ENCODE data around the gene TMEM240. TPM values are rescaled to one million over a fixed set of nuclear protein-coding genes. Genes with fewer than 3 reads are reported as not detected.

TMEM240 gene
- total and polyA plus RNA-seq, 2 experiments from 2014 or later: 1.8 to 5.1 TPM

DNA sequence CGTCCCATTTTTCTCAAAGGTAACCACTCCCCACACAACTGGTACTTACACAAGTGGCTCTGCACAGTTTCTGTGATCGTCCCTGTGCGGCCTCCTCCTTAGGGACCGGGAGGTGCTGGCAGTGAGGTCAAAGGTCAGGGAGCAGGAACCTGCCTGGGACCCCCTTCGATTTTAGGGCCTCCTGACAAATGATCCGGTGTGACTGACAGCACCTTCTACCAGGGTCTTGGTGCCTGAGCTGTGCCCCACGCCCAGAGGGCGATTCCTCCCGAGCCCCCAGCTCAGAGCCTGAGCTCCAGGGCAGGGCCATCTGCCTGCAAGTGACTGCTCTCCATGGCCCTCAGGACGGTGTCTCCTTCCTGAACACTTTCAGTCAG, 11.8 kb upstream of the TMEM240 start (continued):
- no peak for TF ChIP-seq STAT1 (IDR thresholded peaks at IDR 0.05; ENCODE audit: unreplicated experiment)

DNA sequence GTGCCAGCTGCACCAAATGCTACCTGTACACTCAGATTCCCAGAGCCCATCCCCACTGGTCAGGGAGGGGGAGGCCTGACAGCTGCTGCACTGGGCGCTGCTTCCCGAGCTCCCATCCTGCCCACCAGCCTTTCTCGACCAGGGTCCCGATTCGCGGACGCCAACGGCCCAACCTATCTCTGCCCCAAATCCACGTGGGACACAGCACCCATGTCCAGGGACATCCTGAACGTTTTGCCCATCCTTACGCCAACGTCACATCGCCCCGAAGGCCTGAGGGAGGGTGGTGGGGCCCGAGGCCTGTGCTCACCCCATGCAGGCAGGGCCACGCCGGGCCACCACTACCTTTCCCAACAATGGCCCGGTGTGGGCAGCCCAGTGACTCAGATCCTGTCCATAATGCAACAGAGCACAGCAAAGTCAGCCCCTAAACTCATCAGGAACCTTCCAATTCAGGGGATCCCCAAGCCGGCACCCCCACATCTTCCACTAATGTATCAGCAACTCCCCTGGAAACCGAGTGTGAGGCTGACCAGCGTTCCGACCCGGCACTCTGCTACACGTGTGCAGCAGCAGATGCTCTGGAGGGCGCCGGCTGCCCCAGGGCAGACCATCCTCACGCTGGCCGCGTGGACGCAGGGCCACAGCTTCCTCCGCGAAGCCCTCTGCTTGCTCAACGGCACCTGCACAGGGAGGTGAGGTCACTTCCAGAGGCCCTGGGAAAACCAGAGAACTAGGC, 11.3 kb upstream of the TMEM240 start:
- Mint-ChIP-seq H3K4me1 (no peaks in the 10 kb centered on the region), H3K27ac (peak overlapping the region; percentile 75), H3K4me3 (no peak overlapping the region), H3K9me3 (no peaks in the 10 kb centered on the region; the same call in 2 of the 3 replicates), H3K27me3 (ENCODE audit: insufficient read depth, low read depth, poor library complexity) (peaks cover 6% of the 10 kb centered on the region), H3K36me3 (ENCODE audit: low read depth) (peaks cover 8% of the 10 kb centered on the region; the same call in 1 of the 3 replicates)
- DNase-seq (ENCODE audit: low spot score) (no peak), ATAC-seq (no peak; the same call in 2 of the 3 replicates)
- Histone ChIP-seq H3K79me2 (replicated peaks; ENCODE audit: insufficient read depth) (peaks cover 13% of the 10 kb centered on the region), H3F3A (replicated peaks; ENCODE audit: low read depth) (0 out of 2 replicates have a peak, but pooled peaks cover 15% of the 10 kb centered on the region), H3K9me2 (ENCODE audit: insufficient read depth) (no peaks in the 10 kb centered on the region), H3K4me2 (no peak overlapping the region), H3K27ac (ENCODE audit: low read depth) (no peak overlapping the region), H3K4me1 (ENCODE audit: insufficient read depth) (no peaks in the 10 kb centered on the region), H3K36me3 (ENCODE audit: insufficient read depth) (no peaks in the 10 kb centered on the region), H4K20me1 (replicated peaks; ENCODE audit: insufficient read depth) (peaks cover 25% of the 10 kb centered on the region), H3K4me3 (no peak overlapping the region), H3K27me3 (ENCODE audit: insufficient read depth) (no peaks in the 10 kb centered on the region), H2AFZ (no peak overlapping the region)
- no peak for TF ChIP-seq POLR2AphosphoS5 (IDR thresholded peaks at IDR 0.05; ENCODE audit: low read depth)
- TF ChIP-seq, protein P1, sequence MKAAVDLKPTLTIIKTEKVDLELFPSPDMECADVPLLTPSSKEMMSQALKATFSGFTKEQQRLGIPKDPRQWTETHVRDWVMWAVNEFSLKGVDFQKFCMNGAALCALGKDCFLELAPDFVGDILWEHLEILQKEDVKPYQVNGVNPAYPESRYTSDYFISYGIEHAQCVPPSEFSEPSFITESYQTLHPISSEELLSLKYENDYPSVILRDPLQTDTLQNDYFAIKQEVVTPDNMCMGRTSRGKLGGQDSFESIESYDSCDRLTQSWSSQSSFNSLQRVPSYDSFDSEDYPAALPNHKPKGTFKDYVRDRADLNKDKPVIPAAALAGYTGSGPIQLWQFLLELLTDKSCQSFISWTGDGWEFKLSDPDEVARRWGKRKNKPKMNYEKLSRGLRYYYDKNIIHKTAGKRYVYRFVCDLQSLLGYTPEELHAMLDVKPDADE (IDR thresholded peaks at IDR 0.05): no peak
- TF ChIP-seq NANOG (IDR thresholded peaks at IDR 0.05; ENCODE audit: borderline replicate concordance): no peak
- TF ChIP-seq JUNB (IDR thresholded peaks at IDR 0.05; ENCODE audit: unreplicated experiment): no peak
- no peak for TF ChIP-seq ZNF331 (CRISPR knock-in tag; IDR thresholded peaks at IDR 0.05; ENCODE audit: low read depth)
- TF ChIP-seq, protein P2, sequence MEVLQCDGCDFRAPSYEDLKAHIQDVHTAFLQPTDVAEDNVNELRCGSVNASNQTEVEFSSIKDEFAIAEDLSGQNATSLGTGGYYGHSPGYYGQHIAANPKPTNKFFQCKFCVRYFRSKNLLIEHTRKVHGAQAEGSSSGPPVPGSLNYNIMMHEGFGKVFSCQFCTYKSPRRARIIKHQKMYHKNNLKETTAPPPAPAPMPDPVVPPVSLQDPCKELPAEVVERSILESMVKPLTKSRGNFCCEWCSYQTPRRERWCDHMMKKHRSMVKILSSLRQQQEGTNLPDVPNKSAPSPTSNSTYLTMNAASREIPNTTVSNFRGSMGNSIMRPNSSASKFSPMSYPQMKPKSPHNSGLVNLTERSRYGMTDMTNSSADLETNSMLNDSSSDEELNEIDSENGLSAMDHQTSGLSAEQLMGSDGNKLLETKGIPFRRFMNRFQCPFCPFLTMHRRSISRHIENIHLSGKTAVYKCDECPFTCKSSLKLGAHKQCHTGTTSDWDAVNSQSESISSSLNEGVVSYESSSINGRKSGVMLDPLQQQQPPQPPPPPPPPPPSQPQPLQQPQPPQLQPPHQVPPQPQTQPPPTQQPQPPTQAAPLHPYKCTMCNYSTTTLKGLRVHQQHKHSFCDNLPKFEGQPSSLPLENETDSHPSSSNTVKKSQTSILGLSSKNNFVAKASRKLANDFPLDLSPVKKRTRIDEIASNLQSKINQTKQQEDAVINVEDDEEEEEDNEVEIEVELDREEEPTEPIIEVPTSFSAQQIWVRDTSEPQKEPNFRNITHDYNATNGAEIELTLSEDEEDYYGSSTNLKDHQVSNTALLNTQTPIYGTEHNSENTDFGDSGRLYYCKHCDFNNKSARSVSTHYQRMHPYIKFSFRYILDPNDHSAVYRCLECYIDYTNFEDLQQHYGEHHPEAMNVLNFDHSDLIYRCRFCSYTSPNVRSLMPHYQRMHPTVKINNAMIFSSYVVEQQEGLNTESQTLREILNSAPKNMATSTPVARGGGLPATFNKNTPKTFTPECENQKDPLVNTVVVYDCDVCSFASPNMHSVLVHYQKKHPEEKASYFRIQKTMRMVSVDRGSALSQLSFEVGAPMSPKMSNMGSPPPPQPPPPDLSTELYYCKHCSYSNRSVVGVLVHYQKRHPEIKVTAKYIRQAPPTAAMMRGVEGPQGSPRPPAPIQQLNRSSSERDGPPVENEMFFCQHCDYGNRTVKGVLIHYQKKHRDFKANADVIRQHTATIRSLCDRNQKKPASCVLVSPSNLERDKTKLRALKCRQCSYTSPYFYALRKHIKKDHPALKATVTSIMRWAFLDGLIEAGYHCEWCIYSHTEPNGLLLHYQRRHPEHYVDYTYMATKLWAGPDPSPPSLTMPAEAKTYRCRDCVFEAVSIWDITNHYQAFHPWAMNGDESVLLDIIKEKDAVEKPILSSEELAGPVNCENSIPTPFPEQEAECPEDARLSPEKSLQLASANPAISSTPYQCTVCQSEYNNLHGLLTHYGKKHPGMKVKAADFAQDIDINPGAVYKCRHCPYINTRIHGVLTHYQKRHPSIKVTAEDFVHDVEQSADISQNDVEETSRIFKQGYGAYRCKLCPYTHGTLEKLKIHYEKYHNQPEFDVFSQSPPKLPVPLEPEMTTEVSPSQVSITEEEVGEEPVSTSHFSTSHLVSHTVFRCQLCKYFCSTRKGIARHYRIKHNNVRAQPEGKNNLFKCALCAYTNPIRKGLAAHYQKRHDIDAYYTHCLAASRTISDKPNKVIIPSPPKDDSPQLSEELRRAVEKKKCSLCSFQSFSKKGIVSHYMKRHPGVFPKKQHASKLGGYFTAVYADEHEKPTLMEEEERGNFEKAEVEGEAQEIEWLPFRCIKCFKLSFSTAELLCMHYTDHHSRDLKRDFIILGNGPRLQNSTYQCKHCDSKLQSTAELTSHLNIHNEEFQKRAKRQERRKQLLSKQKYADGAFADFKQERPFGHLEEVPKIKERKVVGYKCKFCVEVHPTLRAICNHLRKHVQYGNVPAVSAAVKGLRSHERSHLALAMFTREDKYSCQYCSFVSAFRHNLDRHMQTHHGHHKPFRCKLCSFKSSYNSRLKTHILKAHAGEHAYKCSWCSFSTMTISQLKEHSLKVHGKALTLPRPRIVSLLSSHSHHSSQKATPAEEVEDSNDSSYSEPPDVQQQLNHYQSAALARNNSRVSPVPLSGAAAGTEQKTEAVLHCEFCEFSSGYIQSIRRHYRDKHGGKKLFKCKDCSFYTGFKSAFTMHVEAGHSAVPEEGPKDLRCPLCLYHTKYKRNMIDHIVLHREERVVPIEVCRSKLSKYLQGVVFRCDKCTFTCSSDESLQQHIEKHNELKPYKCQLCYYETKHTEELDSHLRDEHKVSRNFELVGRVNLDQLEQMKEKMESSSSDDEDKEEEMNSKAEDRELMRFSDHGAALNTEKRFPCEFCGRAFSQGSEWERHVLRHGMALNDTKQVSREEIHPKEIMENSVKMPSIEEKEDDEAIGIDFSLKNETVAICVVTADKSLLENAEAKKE (CRISPR knock-in tag; IDR thresholded peaks at IDR 0.05): no peak
- TF ChIP-seq EZH2phosphoT487 (IDR thresholded peaks at IDR 0.05; ENCODE audit: unreplicated experiment): no peak
- TF ChIP-seq, protein P3, sequence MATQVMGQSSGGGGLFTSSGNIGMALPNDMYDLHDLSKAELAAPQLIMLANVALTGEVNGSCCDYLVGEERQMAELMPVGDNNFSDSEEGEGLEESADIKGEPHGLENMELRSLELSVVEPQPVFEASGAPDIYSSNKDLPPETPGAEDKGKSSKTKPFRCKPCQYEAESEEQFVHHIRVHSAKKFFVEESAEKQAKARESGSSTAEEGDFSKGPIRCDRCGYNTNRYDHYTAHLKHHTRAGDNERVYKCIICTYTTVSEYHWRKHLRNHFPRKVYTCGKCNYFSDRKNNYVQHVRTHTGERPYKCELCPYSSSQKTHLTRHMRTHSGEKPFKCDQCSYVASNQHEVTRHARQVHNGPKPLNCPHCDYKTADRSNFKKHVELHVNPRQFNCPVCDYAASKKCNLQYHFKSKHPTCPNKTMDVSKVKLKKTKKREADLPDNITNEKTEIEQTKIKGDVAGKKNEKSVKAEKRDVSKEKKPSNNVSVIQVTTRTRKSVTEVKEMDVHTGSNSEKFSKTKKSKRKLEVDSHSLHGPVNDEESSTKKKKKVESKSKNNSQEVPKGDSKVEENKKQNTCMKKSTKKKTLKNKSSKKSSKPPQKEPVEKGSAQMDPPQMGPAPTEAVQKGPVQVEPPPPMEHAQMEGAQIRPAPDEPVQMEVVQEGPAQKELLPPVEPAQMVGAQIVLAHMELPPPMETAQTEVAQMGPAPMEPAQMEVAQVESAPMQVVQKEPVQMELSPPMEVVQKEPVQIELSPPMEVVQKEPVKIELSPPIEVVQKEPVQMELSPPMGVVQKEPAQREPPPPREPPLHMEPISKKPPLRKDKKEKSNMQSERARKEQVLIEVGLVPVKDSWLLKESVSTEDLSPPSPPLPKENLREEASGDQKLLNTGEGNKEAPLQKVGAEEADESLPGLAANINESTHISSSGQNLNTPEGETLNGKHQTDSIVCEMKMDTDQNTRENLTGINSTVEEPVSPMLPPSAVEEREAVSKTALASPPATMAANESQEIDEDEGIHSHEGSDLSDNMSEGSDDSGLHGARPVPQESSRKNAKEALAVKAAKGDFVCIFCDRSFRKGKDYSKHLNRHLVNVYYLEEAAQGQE (IDR thresholded peaks at IDR 0.05; ENCODE audit: unreplicated experiment): no peak
- TF ChIP-seq, protein P4, sequence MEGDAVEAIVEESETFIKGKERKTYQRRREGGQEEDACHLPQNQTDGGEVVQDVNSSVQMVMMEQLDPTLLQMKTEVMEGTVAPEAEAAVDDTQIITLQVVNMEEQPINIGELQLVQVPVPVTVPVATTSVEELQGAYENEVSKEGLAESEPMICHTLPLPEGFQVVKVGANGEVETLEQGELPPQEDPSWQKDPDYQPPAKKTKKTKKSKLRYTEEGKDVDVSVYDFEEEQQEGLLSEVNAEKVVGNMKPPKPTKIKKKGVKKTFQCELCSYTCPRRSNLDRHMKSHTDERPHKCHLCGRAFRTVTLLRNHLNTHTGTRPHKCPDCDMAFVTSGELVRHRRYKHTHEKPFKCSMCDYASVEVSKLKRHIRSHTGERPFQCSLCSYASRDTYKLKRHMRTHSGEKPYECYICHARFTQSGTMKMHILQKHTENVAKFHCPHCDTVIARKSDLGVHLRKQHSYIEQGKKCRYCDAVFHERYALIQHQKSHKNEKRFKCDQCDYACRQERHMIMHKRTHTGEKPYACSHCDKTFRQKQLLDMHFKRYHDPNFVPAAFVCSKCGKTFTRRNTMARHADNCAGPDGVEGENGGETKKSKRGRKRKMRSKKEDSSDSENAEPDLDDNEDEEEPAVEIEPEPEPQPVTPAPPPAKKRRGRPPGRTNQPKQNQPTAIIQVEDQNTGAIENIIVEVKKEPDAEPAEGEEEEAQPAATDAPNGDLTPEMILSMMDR (conservative IDR thresholded peaks at IDR 0.05; ENCODE audit: low read depth in 2 of 2): no peak
- no peak for TF ChIP-seq ZNF114 (CRISPR knock-in tag; IDR thresholded peaks at IDR 0.05)
- no peak for TF ChIP-seq CREB1 (CRISPR knock-in tag; IDR thresholded peaks at IDR 0.05; ENCODE audit: low read depth)
- no peak for TF ChIP-seq STAT1 (IDR thresholded peaks at IDR 0.05; ENCODE audit: unreplicated experiment)
